Measurements from ENCODE around the gene TNNT3.
"Not testable (repeated sequence)": the region's sequence is repeated elsewhere in the genome, so short reads cannot be mapped to it uniquely, and the experiment has no call there.

Gene TNNT3

GRCh38 chr11:1919391-1920127 lies at the start of gene TNNT3:
TNNT3 (plus strand) TSS chr11:1919703; CDS start chr11:1922875, 3,172 bp downstream.
- no peak for DNase-seq

- DNase-seq = no peak
These were observed 49.2 kb upstream of the TNNT3 start for GRCh38 chr11:1870326-1870696.

GRCh38 chr11:1870721-1871466 lies 48.6 kb upstream of the TNNT3 start:
- DNase-seq = no peak

- no peak for DNase-seq
These were observed 48.0 kb upstream of the TNNT3 start for GRCh38 chr11:1871531-1871930.

- no peak for DNase-seq
These were observed 47.1 kb upstream of the TNNT3 start for GRCh38 chr11:1872267-1872985.

GRCh38 chr11:1873048-1873812 lies 46.3 kb upstream of the TNNT3 start:
- no peak for DNase-seq

- not testable (repeated sequence) for DNase-seq
These were observed 45.7 kb upstream of the TNNT3 start for GRCh38 chr11:1873813-1874150.

- not testable (repeated sequence) for DNase-seq
These were observed 44.9 kb upstream of the TNNT3 start for GRCh38 chr11:1874441-1875092.

GRCh38 chr11:1875093-1875850 lies 44.2 kb upstream of the TNNT3 start:
- DNase-seq = no peak

- not testable (repeated sequence) for DNase-seq
These were observed 43.6 kb upstream of the TNNT3 start for GRCh38 chr11:1875851-1876301.

GRCh38 chr11:1876361-1877063 lies 43.0 kb upstream of the TNNT3 start:
- no peak for DNase-seq

GRCh38 chr11:1877211-1878136 lies 42.0 kb upstream of the TNNT3 start:
- DNase-seq = no peak

GRCh38 chr11:1878137-1879031 lies 41.1 kb upstream of the TNNT3 start:
- DNase-seq = no peak

- DNase-seq = no peak
These were observed 40.1 kb upstream of the TNNT3 start for GRCh38 chr11:1879342-1879940.

- DNase-seq = no peak
These were observed 39.4 kb upstream of the TNNT3 start for GRCh38 chr11:1879941-1880720.

- no peak for DNase-seq
These were observed 38.6 kb upstream of the TNNT3 start for GRCh38 chr11:1880746-1881441.
